Endothelial cell of umbilical vein (primary cell): ENCODE data around the gene ARL10.

Experiments
- EZH2 ChIP-seq: IDR thresholded peaks from 2 replicates; pipeline ENCODE4 v1.6.1; 2012; ENCODE audit warnings: borderline replicate concordance, low read depth, mild to moderate bottlenecking, moderate library complexity, low read length, inconsistent platforms; ENCODE audit not compliant: severe bottlenecking
- FOS ChIP-seq: IDR thresholded peaks from 2 replicates; pipeline ENCODE4 v1.6.1; 2011; ENCODE audit warnings: mild to moderate bottlenecking, low read length, moderate library complexity, borderline replicate concordance; ENCODE audit not compliant: insufficient read depth
- JUN ChIP-seq: IDR thresholded peaks from 2 replicates; pipeline ENCODE4 v1.6.1; 2011; ENCODE audit warnings: borderline replicate concordance, low read depth; ENCODE audit not compliant: insufficient read length, insufficient read depth
- POLR2A ChIP-seq: IDR thresholded peaks from 2 replicates; pipeline ENCODE4 v1.6.1; 2012; ENCODE audit warnings: low read depth, mild to moderate bottlenecking, control low read depth, low read length
- TF ChIP-seq, protein P1 (sequence below), 2 donors: IDR thresholded peaks; 1 replicate in 1 of 2; 2 replicates in 1 of 2; pipeline ENCODE4 v1.5.1; 2011; ENCODE audit warnings: low read length in 2 of 2, mild to moderate bottlenecking in 2 of 2, moderate library complexity in 2 of 2, control low read depth in 1 of 2, inconsistent platforms in 1 of 2, low read depth in 1 of 2; ENCODE audit not compliant: insufficient read depth in 1 of 2; ENCODE audit errors: extremely low read depth in 1 of 2
- TF ChIP-seq, protein P2 (sequence below): IDR thresholded peaks from 2 replicates; pipeline ENCODE4 v1.6.1; 2011; ENCODE audit not compliant: insufficient read depth, insufficient read length

DNA sequence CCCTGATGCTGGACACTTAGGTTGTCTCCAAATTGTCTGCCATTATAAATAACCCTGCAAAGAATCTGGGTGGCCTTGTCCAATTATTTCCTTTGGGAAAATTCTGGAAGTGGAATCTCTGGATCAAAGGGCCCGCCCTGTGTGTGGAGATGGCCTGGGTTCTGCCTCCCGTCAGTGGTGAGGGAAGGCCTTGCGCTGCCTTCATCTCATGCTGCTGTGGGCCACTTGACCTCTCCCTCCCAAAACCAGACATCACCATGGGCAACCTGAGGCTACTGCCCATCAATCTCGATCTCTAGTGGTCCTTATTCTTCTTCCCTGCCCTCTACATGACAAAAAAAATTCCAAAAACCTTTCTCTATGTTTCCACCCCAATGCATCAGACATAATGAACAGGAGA lies 44.5 kb downstream of the ARL10 start:
- TF ChIP-seq EZH2 (no peak), POLR2A (no peak), JUN (no peak), FOS (no peak)
- TF ChIP-seq, protein P1, sequence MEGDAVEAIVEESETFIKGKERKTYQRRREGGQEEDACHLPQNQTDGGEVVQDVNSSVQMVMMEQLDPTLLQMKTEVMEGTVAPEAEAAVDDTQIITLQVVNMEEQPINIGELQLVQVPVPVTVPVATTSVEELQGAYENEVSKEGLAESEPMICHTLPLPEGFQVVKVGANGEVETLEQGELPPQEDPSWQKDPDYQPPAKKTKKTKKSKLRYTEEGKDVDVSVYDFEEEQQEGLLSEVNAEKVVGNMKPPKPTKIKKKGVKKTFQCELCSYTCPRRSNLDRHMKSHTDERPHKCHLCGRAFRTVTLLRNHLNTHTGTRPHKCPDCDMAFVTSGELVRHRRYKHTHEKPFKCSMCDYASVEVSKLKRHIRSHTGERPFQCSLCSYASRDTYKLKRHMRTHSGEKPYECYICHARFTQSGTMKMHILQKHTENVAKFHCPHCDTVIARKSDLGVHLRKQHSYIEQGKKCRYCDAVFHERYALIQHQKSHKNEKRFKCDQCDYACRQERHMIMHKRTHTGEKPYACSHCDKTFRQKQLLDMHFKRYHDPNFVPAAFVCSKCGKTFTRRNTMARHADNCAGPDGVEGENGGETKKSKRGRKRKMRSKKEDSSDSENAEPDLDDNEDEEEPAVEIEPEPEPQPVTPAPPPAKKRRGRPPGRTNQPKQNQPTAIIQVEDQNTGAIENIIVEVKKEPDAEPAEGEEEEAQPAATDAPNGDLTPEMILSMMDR (IDR thresholded peaks at IDR 0.05; ENCODE audit: extremely low read depth in 1 of 2, insufficient read depth in 1 of 2, low read depth in 1 of 2, low read length in 2 of 2) = no peak
- TF ChIP-seq, protein P2, sequence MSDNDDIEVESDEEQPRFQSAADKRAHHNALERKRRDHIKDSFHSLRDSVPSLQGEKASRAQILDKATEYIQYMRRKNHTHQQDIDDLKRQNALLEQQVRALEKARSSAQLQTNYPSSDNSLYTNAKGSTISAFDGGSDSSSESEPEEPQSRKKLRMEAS = no peak
